Measurements from ENCODE around the gene IGSF9.
A peak's percentile ranks its signal among the peaks of the same experiment; 100 is the strongest.
"Not testable (repeated sequence)": the region's sequence is repeated elsewhere in the genome, so short reads cannot be mapped to it uniquely, and the experiment has no call there.

IGSF9 gene

GRCh38 chr1:159921700-159922504, 23.5 kb downstream of the IGSF9 start:
- DNase-seq (ENCODE audit: low spot score) (no peak), FAIRE-seq (no peak)

GRCh38 chr1:159921251-159921650, 24.2 kb downstream of the IGSF9 start:
- DNase-seq (ENCODE audit: low spot score) = no peak

GRCh38 chr1:159920651-159921050, 24.8 kb downstream of the IGSF9 start:
- FAIRE-seq (no peak), DNase-seq (ENCODE audit: low spot score) (no peak)

More at GRCh38 chr1:159921251-159921650, 24.2 kb downstream of the IGSF9 start:
- FAIRE-seq = no peak

GRCh38 chr1:159920202-159920601, 25.2 kb downstream of the IGSF9 start:
- no peak for FAIRE-seq
- DNase-seq (ENCODE audit: low spot score) = no peak

GRCh38 chr1:159919236-159919865, 26.1 kb downstream of the IGSF9 start:
- DNase-seq (ENCODE audit: low spot score) = no peak
- FAIRE-seq = no peak

- FAIRE-seq (no peak), DNase-seq (ENCODE audit: low spot score) (no peak)
Measured at GRCh38 chr1:159918352-159919200, 26.8 kb downstream of the IGSF9 start.

- DNase-seq (ENCODE audit: low spot score) (no peak), FAIRE-seq (no peak)
Measured at GRCh38 chr1:159917533-159918351, 27.7 kb downstream of the IGSF9 start.

GRCh38 chr1:159916242-159917051, 29.0 kb downstream of the IGSF9 start:
- peak; percentile 50 for DNase-seq (ENCODE audit: low spot score)
- FAIRE-seq = peak; percentile 17

GRCh38 chr1:159915571-159916241, 29.7 kb downstream of the IGSF9 start:
- no peak for FAIRE-seq

GRCh38 chr1:159914252-159915018, 31.0 kb downstream of the IGSF9 start:
- DNase-seq (ENCODE audit: low spot score) (no peak), FAIRE-seq (no peak)

More at GRCh38 chr1:159915571-159916241, 29.7 kb downstream of the IGSF9 start:
- no peak for DNase-seq (ENCODE audit: low spot score)

- DNase-seq (ENCODE audit: low spot score) = no peak
Measured at GRCh38 chr1:159913451-159914192, 31.8 kb downstream of the IGSF9 start.

GRCh38 chr1:159911326-159912070, 33.9 kb downstream of the IGSF9 start:
- no peak for DNase-seq (ENCODE audit: low spot score)
- FAIRE-seq = no peak

More at GRCh38 chr1:159913451-159914192, 31.8 kb downstream of the IGSF9 start:
- FAIRE-seq = no peak

- FAIRE-seq (no peak), DNase-seq (ENCODE audit: low spot score) (no peak)
Measured at GRCh38 chr1:159908031-159908940, 37.1 kb downstream of the IGSF9 start.

- FAIRE-seq = no peak
- no peak for DNase-seq (ENCODE audit: low spot score)
Measured at GRCh38 chr1:159906960-159907359, 38.5 kb downstream of the IGSF9 start.

- FAIRE-seq; DNase-seq (ENCODE audit: low spot score): not testable (repeated sequence)
Measured at GRCh38 chr1:159904036-159904435, 41.4 kb downstream of the IGSF9 start.

- DNase-seq (ENCODE audit: low spot score) (no peak), FAIRE-seq (no peak)
Measured at GRCh38 chr1:159902541-159902940, 42.9 kb downstream of the IGSF9 start.

Measured in urothelium cell line (cell line).